Activated T-cell treated with anti-CD3 and anti-CD28 coated beads, Interleukin-2, amount 50 U/mL, for 4 hours (primary cell): ENCODE results near the gene IBSP. TPM values are rescaled to one million over a fixed set of nuclear protein-coding genes. Genes with fewer than 3 reads are reported as not detected.

Experiments used
- ATAC-seq, 2 donors: fragments of 200-7000 bp; cut with Tn5 transposase; one replicate each; pipeline ENCODE4 v1.10.0; 2021
- DNase-seq: peaks from one replicate; pipeline ENCODE4 v3.0.0-alpha.2; 2020
- H3K27me3 Mint-ChIP-seq: one replicate; pipeline ENCODE4 v1.8.0; 2021; ENCODE audit warnings: low read depth, mixed read lengths
- H3K36me3 Mint-ChIP-seq: one replicate; pipeline ENCODE4 v1.8.0; 2022; ENCODE audit warnings: mixed read lengths; ENCODE audit not compliant: insufficient read depth
- H3K4me1 Mint-ChIP-seq: one replicate; pipeline ENCODE4 v1.8.0; 2021; ENCODE audit warnings: low read depth, mixed read lengths
- H3K4me3 Mint-ChIP-seq: one replicate; pipeline ENCODE4 v1.8.0; 2021; ENCODE audit warnings: mild to moderate bottlenecking, moderate library complexity, mixed read lengths
- H3K9me3 Mint-ChIP-seq: one replicate; pipeline ENCODE4 v1.8.0; 2021; ENCODE audit warnings: mixed read lengths
- total RNA-seq, 3 donors: library from RNA; stranded (reverse); gene quantifications; one replicate each; pipeline ENCODE4 v1.2.1, GENCODE V29; 2021

The IBSP gene
- total RNA-seq: not detected

GRCh38 chr4:87799301-87800113 lies at the start of gene IBSP:
IBSP (plus strand) TSS chr4:87799554; CDS start chr4:87802362, 2,808 bp downstream.
- H3K4me3 Mint-ChIP-seq: no peak within 1 kb of the TSS
- DNase-seq (no peak), ATAC-seq (no peak)
- H3K36me3 Mint-ChIP-seq: no peaks in the 10 kb centered on the region
- H3K9me3 Mint-ChIP-seq: no peaks in the 10 kb centered on the region
- H3K4me1 Mint-ChIP-seq: no peaks in the 10 kb centered on the region
- H3K27me3 Mint-ChIP-seq: no peaks in the 10 kb centered on the region

- no peak for ATAC-seq
- Mint-ChIP-seq H3K4me3 (no peak overlapping the region), H3K27me3 (peaks cover 2% of the 10 kb centered on the region), H3K36me3 (no peaks in the 10 kb centered on the region), H3K9me3 (peaks cover 9% of the 10 kb centered on the region), H3K4me1 (no peaks in the 10 kb centered on the region)
- DNase-seq: no peak
These were observed 49.5 kb upstream of the IBSP start for GRCh38 chr4:87749883-87750282.

- no peaks in the 10 kb centered on the region for H3K36me3 Mint-ChIP-seq
- H3K27me3 Mint-ChIP-seq: peaks cover 2% of the 10 kb centered on the region
- DNase-seq (no peak), ATAC-seq (no peak)
- H3K4me1 Mint-ChIP-seq: no peaks in the 10 kb centered on the region
- no peak overlapping the region for H3K4me3 Mint-ChIP-seq
- no peaks in the 10 kb centered on the region for H3K9me3 Mint-ChIP-seq
These were observed 41.1 kb upstream of the IBSP start for GRCh38 chr4:87758270-87758669.

GRCh38 chr4:87762311-87762710 lies 37.0 kb upstream of the IBSP start:
- no peak for DNase-seq
- Mint-ChIP-seq H3K36me3 (no peaks in the 10 kb centered on the region), H3K4me3 (no peak overlapping the region), H3K9me3 (no peaks in the 10 kb centered on the region), H3K4me1 (no peaks in the 10 kb centered on the region), H3K27me3 (peaks cover 2% of the 10 kb centered on the region)
- ATAC-seq: no peak

GRCh38 chr4:87781569-87781968 lies 17.8 kb upstream of the IBSP start:
- ATAC-seq (no peak), DNase-seq (no peak)
- Mint-ChIP-seq H3K4me1 (no peaks in the 10 kb centered on the region), H3K9me3 (no peaks in the 10 kb centered on the region), H3K4me3 (no peak overlapping the region), H3K27me3 (peaks cover 2% of the 10 kb centered on the region), H3K36me3 (no peaks in the 10 kb centered on the region)

- Mint-ChIP-seq H3K4me1 (no peaks in the 10 kb centered on the region), H3K36me3 (no peaks in the 10 kb centered on the region), H3K27me3 (peaks cover 2% of the 10 kb centered on the region), H3K9me3 (no peaks in the 10 kb centered on the region), H3K4me3 (no peak overlapping the region)
- ATAC-seq (no peak), DNase-seq (no peak)
These were observed 15.6 kb upstream of the IBSP start for GRCh38 chr4:87783781-87784180.

GRCh38 chr4:87785731-87786509 lies 13.4 kb upstream of the IBSP start:
- H3K4me1 Mint-ChIP-seq: no peaks in the 10 kb centered on the region
- no peak for DNase-seq
- H3K4me3 Mint-ChIP-seq: no peak overlapping the region
- peaks cover 2% of the 10 kb centered on the region for H3K27me3 Mint-ChIP-seq
- H3K9me3 Mint-ChIP-seq: no peaks in the 10 kb centered on the region
- ATAC-seq: no peak
- H3K36me3 Mint-ChIP-seq: no peaks in the 10 kb centered on the region

- Mint-ChIP-seq H3K36me3 (no peaks in the 10 kb centered on the region), H3K4me1 (no peaks in the 10 kb centered on the region), H3K4me3 (no peak overlapping the region), H3K9me3 (no peaks in the 10 kb centered on the region), H3K27me3 (no peaks in the 10 kb centered on the region)
- ATAC-seq: no peak
- no peak for DNase-seq
These were observed 3.5 kb downstream of the IBSP start for GRCh38 chr4:87802858-87803257.

- DNase-seq (no peak), ATAC-seq (no peak)
- no peaks in the 10 kb centered on the region for H3K9me3 Mint-ChIP-seq
- H3K36me3 Mint-ChIP-seq: no peaks in the 10 kb centered on the region
- H3K4me3 Mint-ChIP-seq: no peak overlapping the region
- H3K27me3 Mint-ChIP-seq: no peaks in the 10 kb centered on the region
- no peaks in the 10 kb centered on the region for H3K4me1 Mint-ChIP-seq
These were observed 4.1 kb downstream of the IBSP start for GRCh38 chr4:87803421-87803820.

- Mint-ChIP-seq H3K4me1 (no peaks in the 10 kb centered on the region), H3K4me3 (no peak overlapping the region), H3K27me3 (no peaks in the 10 kb centered on the region), H3K9me3 (no peaks in the 10 kb centered on the region), H3K36me3 (no peaks in the 10 kb centered on the region)
- DNase-seq (no peak), ATAC-seq (no peak)
These were observed 5.5 kb downstream of the IBSP start for GRCh38 chr4:87804871-87805270.

GRCh38 chr4:87805971-87806370 lies 6.6 kb downstream of the IBSP start:
- no peak overlapping the region for H3K4me3 Mint-ChIP-seq
- no peak for ATAC-seq
- no peaks in the 10 kb centered on the region for H3K9me3 Mint-ChIP-seq
- no peaks in the 10 kb centered on the region for H3K4me1 Mint-ChIP-seq
- no peaks in the 10 kb centered on the region for H3K27me3 Mint-ChIP-seq
- DNase-seq: no peak
- no peaks in the 10 kb centered on the region for H3K36me3 Mint-ChIP-seq

- Mint-ChIP-seq H3K4me3 (no peak overlapping the region), H3K36me3 (no peaks in the 10 kb centered on the region), H3K4me1 (no peaks in the 10 kb centered on the region), H3K9me3 (no peaks in the 10 kb centered on the region), H3K27me3 (no peaks in the 10 kb centered on the region)
- DNase-seq (no peak), ATAC-seq (no peak)
These were observed 7.2 kb downstream of the IBSP start for GRCh38 chr4:87806520-87806919.

- no peak overlapping the region for H3K4me3 Mint-ChIP-seq
- no peaks in the 10 kb centered on the region for H3K36me3 Mint-ChIP-seq
- no peaks in the 10 kb centered on the region for H3K27me3 Mint-ChIP-seq
- H3K9me3 Mint-ChIP-seq: no peaks in the 10 kb centered on the region
- H3K4me1 Mint-ChIP-seq: no peaks in the 10 kb centered on the region
- ATAC-seq (no peak), DNase-seq (no peak)
These were observed 8.0 kb downstream of the IBSP start for GRCh38 chr4:87807402-87807801.

- ATAC-seq: no peak
- H3K4me3 Mint-ChIP-seq: no peak overlapping the region
- H3K9me3 Mint-ChIP-seq: peaks cover 6% of the 10 kb centered on the region
- H3K27me3 Mint-ChIP-seq: no peaks in the 10 kb centered on the region
- DNase-seq: no peak
- H3K36me3 Mint-ChIP-seq: no peaks in the 10 kb centered on the region
- H3K4me1 Mint-ChIP-seq: no peaks in the 10 kb centered on the region
These were observed 12.6 kb downstream of the IBSP start for GRCh38 chr4:87811977-87812376.
